HepG2 (cell line): ENCODE data around the gene MDP1. TPM values are rescaled to one million over a fixed set of nuclear protein-coding genes. Genes with fewer than 3 reads are reported as not detected.

Experiments
- AHDC1 ChIP-seq: sonication (generic); formaldehyde crosslinking; IDR thresholded peaks from 2 replicates; pipeline ENCODE4 v1.5.1; 2020; ENCODE audit warnings: mild to moderate bottlenecking, missing genetic modification reagents, borderline replicate concordance
- BCL3 ChIP-seq: sonication (generic); formaldehyde crosslinking; IDR thresholded peaks from 2 replicates; pipeline ENCODE4 v1.5.1; 2020; ENCODE audit warnings: mild to moderate bottlenecking, missing genetic modification reagents, moderate library complexity
- FIP1L1 ChIP-seq: fragments of 200-400 bp; formaldehyde crosslinking; IDR thresholded peaks from 2 replicates; pipeline ENCODE4 v1.6.1; 2018; ENCODE audit warnings: low read depth, mild to moderate bottlenecking, low read length, moderate library complexity, borderline replicate concordance; ENCODE audit not compliant: insufficient read depth
- FOXA1 ChIP-seq, 2 experiments: fragments of 450-650 bp in 1 of 2; sonication (generic) in 1 of 2; formaldehyde crosslinking in 1 of 2; IDR thresholded peaks; 2 replicates each; pipeline versions ENCODE4 v1.4.0 to v1.6.1; 2016 to 2020; ENCODE audit warnings: missing genetic modification reagents in 1 of 2
- KLF6 ChIP-seq: IDR thresholded peaks from 2 replicates; pipeline ENCODE4 v1.8.0; 2016; ENCODE audit warnings: missing biosample characterization, missing genetic modification reagents
- MAFF ChIP-seq: IDR thresholded peaks from 2 replicates; pipeline ENCODE4 v1.6.1; 2011; ENCODE audit warnings: low read depth, low read length, improper control_type of control experiment
- PAF1 ChIP-seq: IDR thresholded peaks from 2 replicates; pipeline ENCODE4 v1.6.1; 2016; ENCODE audit warnings: missing genetic modification reagents, missing compliant biosample characterization
- RAD21 ChIP-seq: fragments of 450-650 bp; formaldehyde crosslinking; IDR thresholded peaks from 2 replicates; pipeline ENCODE4 v1.5.0; 2020; ENCODE audit warnings: mild to moderate bottlenecking
- SAP130 ChIP-seq: IDR thresholded peaks from 2 replicates; pipeline ENCODE4 v1.6.1; 2016; ENCODE audit warnings: low read depth
- SMAD1 ChIP-seq: sonication (generic); formaldehyde crosslinking; IDR thresholded peaks from 2 replicates; pipeline ENCODE4 v1.4.0; 2020; ENCODE audit warnings: missing genetic modification reagents, low read depth, mild to moderate bottlenecking, borderline replicate concordance
- SNAPC2 ChIP-seq: sonication (generic); formaldehyde crosslinking; IDR thresholded peaks from 2 replicates; pipeline ENCODE4 v1.8.1; 2022; ENCODE audit warnings: mild to moderate bottlenecking, missing genetic modification reagents
- ZNF10 ChIP-seq: sonication (generic); formaldehyde crosslinking; IDR thresholded peaks from 2 replicates; pipeline ENCODE4 v1.4.0; 2020; ENCODE audit warnings: mild to moderate bottlenecking, low read depth, missing genetic modification reagents, borderline replicate concordance
- ZNF484 ChIP-seq: sonication (generic); formaldehyde crosslinking; IDR thresholded peaks from 2 replicates; pipeline ENCODE4 v1.5.1; 2020; ENCODE audit warnings: mild to moderate bottlenecking, low read depth, missing genetic modification reagents, borderline replicate concordance
- ZNF558 ChIP-seq: sonication (generic); formaldehyde crosslinking; IDR thresholded peaks from 2 replicates; pipeline ENCODE4 v1.9.0; 2022; ENCODE audit warnings: mild to moderate bottlenecking, missing genetic modification reagents, borderline replicate concordance
- ZNF772 ChIP-seq: sonication (generic); formaldehyde crosslinking; IDR thresholded peaks from 2 replicates; pipeline ENCODE4 v1.5.0; 2020; ENCODE audit warnings: mild to moderate bottlenecking, missing genetic modification reagents
- polyA plus RNA-seq, 8 experiments: library from polyadenylated mRNA; depleted of rRNA in 3 of 8; stranded (reverse) in 7 of 8; unstranded in 1 of 8; fragments of >200 nt; fragmentation: Illumina TruSeq in 4 of 8; extraction: Trizol in 4 of 8; gene quantifications; 2 replicates each; pipeline versions ENCODE4 v1.2.1 to v1.2.3, GENCODE V29; 2011 to 2016; ENCODE audit warnings: low read depth in 4 of 8, missing spikeins in 1 of 8, mixed read lengths in 1 of 8; ENCODE audit not compliant: insufficient read depth in 1 of 8
- total RNA-seq, 5 experiments: library from RNA; depleted of rRNA; stranded (reverse); fragments of >200 nt; fragmentation: Illumina TruSeq; extraction: Trizol; gene quantifications; 2 replicates each; pipeline ENCODE4 v1.2.3, GENCODE V29; 2016; ENCODE audit warnings: low read depth in 1 of 5
- TF ChIP-seq, protein P1 (sequence below), 2 experiments: sonication (generic) in 1 of 2; formaldehyde crosslinking in 1 of 2; IDR thresholded peaks; 2 replicates each; pipeline versions ENCODE4 v1.5.1 to v1.6.1; 2011 to 2020; ENCODE audit warnings: borderline replicate concordance in 1 of 2, low read depth in 1 of 2, low read length in 1 of 2, mild to moderate bottlenecking in 1 of 2, missing genetic modification reagents in 1 of 2, moderate library complexity in 1 of 2
- TF ChIP-seq, protein P2 (sequence below): sonication (generic); formaldehyde crosslinking; IDR thresholded peaks from 2 replicates; pipeline ENCODE4 v1.4.0; 2020; ENCODE audit warnings: low read depth, mild to moderate bottlenecking, missing genetic modification reagents

Gene MDP1
- total and polyA plus RNA-seq, 2 of the 13 experiments (the other 11 are each of a cell fraction or from before 2014, with no cell fraction given) = 44.1 to 48.7 TPM

GRCh38 chr14:24195186-24196070 is 20.4 kb downstream of the MDP1 start, which contains the start of gene TM9SF1 (continued):
- TF ChIP-seq RAD21 (peak; percentile 52), SMAD1 (peak; percentile 98), KLF6 (CRISPR knock-in tag) (peak; percentile 99), FOXA1 (IDR thresholded peaks at IDR 0.05) (no peak), FOXA1 (CRISPR knock-in tag; IDR thresholded peaks at IDR 0.05) (peak; percentile 5; the same call in 1 of the 2 replicates), FIP1L1 (no peak; the same call in 1 of the 2 replicates), ZNF558 (CRISPR knock-in tag) (no peak), MAFF (no peak), SNAPC2 (peak; percentile 99), ZNF10 (CRISPR knock-in tag) (no peak; the same call in 1 of the 2 replicates), ZNF772 (peak; percentile 100), AHDC1 (CRISPR knock-in tag) (no peak), SAP130 (CRISPR knock-in tag) (peak; percentile 100), ZNF484 (CRISPR knock-in tag) (peak; percentile 84; the same call in 1 of the 2 replicates), BCL3 (CRISPR knock-in tag) (peak; percentile 99), PAF1 (CRISPR knock-in tag) (no peak; the same call in 1 of the 2 replicates)
- TF ChIP-seq, protein P1, sequence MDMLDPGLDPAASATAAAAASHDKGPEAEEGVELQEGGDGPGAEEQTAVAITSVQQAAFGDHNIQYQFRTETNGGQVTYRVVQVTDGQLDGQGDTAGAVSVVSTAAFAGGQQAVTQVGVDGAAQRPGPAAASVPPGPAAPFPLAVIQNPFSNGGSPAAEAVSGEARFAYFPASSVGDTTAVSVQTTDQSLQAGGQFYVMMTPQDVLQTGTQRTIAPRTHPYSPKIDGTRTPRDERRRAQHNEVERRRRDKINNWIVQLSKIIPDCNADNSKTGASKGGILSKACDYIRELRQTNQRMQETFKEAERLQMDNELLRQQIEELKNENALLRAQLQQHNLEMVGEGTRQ (IDR thresholded peaks at IDR 0.05; ENCODE audit: low read depth, low read length) = no peak
- TF ChIP-seq, protein P1 (CRISPR knock-in tag; IDR thresholded peaks at IDR 0.05; ENCODE audit: borderline replicate concordance) = peak; percentile 85
- TF ChIP-seq, protein P2, sequence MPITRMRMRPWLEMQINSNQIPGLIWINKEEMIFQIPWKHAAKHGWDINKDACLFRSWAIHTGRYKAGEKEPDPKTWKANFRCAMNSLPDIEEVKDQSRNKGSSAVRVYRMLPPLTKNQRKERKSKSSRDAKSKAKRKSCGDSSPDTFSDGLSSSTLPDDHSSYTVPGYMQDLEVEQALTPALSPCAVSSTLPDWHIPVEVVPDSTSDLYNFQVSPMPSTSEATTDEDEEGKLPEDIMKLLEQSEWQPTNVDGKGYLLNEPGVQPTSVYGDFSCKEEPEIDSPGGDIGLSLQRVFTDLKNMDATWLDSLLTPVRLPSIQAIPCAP (CRISPR knock-in tag) = 0 out of 2 replicates have a peak, but pooled peaks have one; percentile 0
